Measurements from ENCODE around the gene LRRC8D. TPM values are rescaled to one million over a fixed set of nuclear protein-coding genes. Genes with fewer than 3 reads are reported as not detected.

LRRC8D gene
- total and polyA plus RNA-seq, 2 donors from 2014 or later = 16.3 to 36.6 TPM

- Histone ChIP-seq H3K9me3 (ENCODE audit: control insufficient read depth in 2 of 3, insufficient read depth in 1 of 3, low read length in 3 of 3) (no peaks in the 10 kb centered on the region), H3K36me3 (ENCODE audit: control insufficient read depth in 2 of 3, insufficient read depth in 3 of 3, low read length in 3 of 3) (no peaks in the 10 kb centered on the region), H3K27ac (ENCODE audit: low read depth in 2 of 2, low read length in 2 of 2) (peak overlapping the region in 1 of 2 donors; percentile 25), H3K4me3 (ENCODE audit: low read length in 3 of 3) (no peak overlapping the region), H3K27me3 (ENCODE audit: control insufficient read depth, insufficient read depth, low read length) (no peaks in the 10 kb centered on the region), H3K4me1 (ENCODE audit: control insufficient read depth in 2 of 3, insufficient read depth in 2 of 3, low read depth in 1 of 3, low read length in 3 of 3) (peaks cover 10 to 52% (median 18%) of the 10 kb centered on the region in 3 donors), H3K9ac (ENCODE audit: low read length in 3 of 3) (no peak overlapping the region)
- TF ChIP-seq CTCF (IDR thresholded peaks at IDR 0.05; ENCODE audit: borderline replicate concordance, extremely low read depth, insufficient read depth) = no peak
- intact Hi-C loops (cut with DNase I) = no loop called here
- FAIRE-seq = no peak
- no peak for DNase-seq
Observed at GRCh38 chr1:89834083-89834704, 13.4 kb downstream of the LRRC8D start.

- DNase-seq (no peak), FAIRE-seq (no peak)
- TF ChIP-seq CTCF (IDR thresholded peaks at IDR 0.05; ENCODE audit: borderline replicate concordance, extremely low read depth, insufficient read depth) = no peak
- Histone ChIP-seq H3K4me3 (ENCODE audit: low read length in 3 of 3) (peak overlapping the region in 2 of 3 donors; percentile 23 to 35), H3K36me3 (ENCODE audit: control insufficient read depth in 2 of 3, insufficient read depth in 3 of 3, low read length in 3 of 3) (no peaks in the 10 kb centered on the region), H3K9me3 (ENCODE audit: control insufficient read depth in 2 of 3, insufficient read depth in 1 of 3, low read length in 3 of 3) (no peaks in the 10 kb centered on the region), H3K27ac (ENCODE audit: low read depth in 2 of 2, low read length in 2 of 2) (peak overlapping the region in 1 of 2 donors; percentile 26), H3K27me3 (ENCODE audit: control insufficient read depth, insufficient read depth, low read length) (no peaks in the 10 kb centered on the region), H3K9ac (ENCODE audit: low read length in 3 of 3) (peak overlapping the region in 1 of 3 donors; percentile 19), H3K4me1 (ENCODE audit: control insufficient read depth in 2 of 3, insufficient read depth in 2 of 3, low read depth in 1 of 3, low read length in 3 of 3) (peaks cover 10 to 62% (median 20%) of the 10 kb centered on the region in 3 donors)
- intact Hi-C loops (cut with DNase I) = no loop called here
Observed at GRCh38 chr1:89836252-89837035, 15.6 kb downstream of the LRRC8D start.

GRCh38 chr1:89837036-89837481, 16.2 kb downstream of the LRRC8D start:
- intact Hi-C loops (cut with DNase I) = no loop called here
- peak overlapping the region in 1 of 2 donors; percentile 58 for H3K27ac ChIP-seq (ENCODE audit: low read depth in 2 of 2, low read length in 2 of 2)
- no peak for TF ChIP-seq CTCF (IDR thresholded peaks at IDR 0.05; ENCODE audit: borderline replicate concordance, extremely low read depth, insufficient read depth)

More at GRCh38 chr1:89837036-89837481, 16.2 kb downstream of the LRRC8D start:
- H3K36me3 ChIP-seq (ENCODE audit: control insufficient read depth in 2 of 3, insufficient read depth in 3 of 3, low read length in 3 of 3) = no peaks in the 10 kb centered on the region
- peak overlapping the region in 1 of 3 donors; percentile 19 for H3K9ac ChIP-seq (ENCODE audit: low read length in 3 of 3)
- DNase-seq (peak in 3 of 5 donors; percentile 58 to 88 (median 85)), FAIRE-seq (no peak)
- H3K27me3 ChIP-seq (ENCODE audit: control insufficient read depth, insufficient read depth, low read length) = no peaks in the 10 kb centered on the region
- no peaks in the 10 kb centered on the region for H3K9me3 ChIP-seq (ENCODE audit: control insufficient read depth in 2 of 3, insufficient read depth in 1 of 3, low read length in 3 of 3)
- H3K4me3 ChIP-seq (ENCODE audit: low read length in 3 of 3) = peak overlapping the region in 1 of 3 donors; percentile 35
- H3K4me1 ChIP-seq (ENCODE audit: control insufficient read depth in 2 of 3, insufficient read depth in 2 of 3, low read depth in 1 of 3, low read length in 3 of 3) = peaks cover 10 to 63% (median 20%) of the 10 kb centered on the region in 3 donors

All from kidney (tissue), 14 donors.